Measurements from ENCODE around the gene FDXR. TPM values are rescaled to one million over a fixed set of nuclear protein-coding genes. Genes with fewer than 3 reads are reported as not detected.

Gene FDXR
- total RNA-seq = 19.3 and 20.4 TPM in 2 replicates

GRCh38 chr17:74872313-74873036 lies at the start of gene FDXR:
Gene FDXR, minus strand, starts transcription at chr17:74872994. Its CDS starts 50 bp downstream, at chr17:74872944.

GRCh38 chr17:74892974-74893911 lies 20.4 kb upstream of the FDXR start, which contains the start of gene FADS6:
Gene FADS6, minus strand, starts transcription at chr17:74893633. Its CDS starts 38 bp downstream, at chr17:74893595.

GRCh38 chr17:74859459-74860228 lies 13.2 kb downstream of the FDXR start, which contains the start of gene GRIN2C:
Gene GRIN2C, minus strand, starts transcription at chr17:74859885. Its CDS starts 4,793 bp downstream, at chr17:74855092.

Other genes with a start within 250 kb of the FDXR start
- gene CD300E, start 249.3 kb downstream of the FDXR start, total RNA-seq = not detected in 2 replicates
- gene CD300LF, start 160.1 kb downstream of the FDXR start, total RNA-seq = not detected in 2 replicates
- gene RAB37, start 135.7 kb downstream of the FDXR start, total RNA-seq = 0.22 and 0.26 TPM in 2 replicates
- 4.2 and 5.8 TPM in 2 replicates for gene NHERF1, start 124.4 kb downstream of the FDXR start, total RNA-seq
- 23.4 and 25.4 TPM in 2 replicates for gene NAT9, start 96.6 kb downstream of the FDXR start, total RNA-seq
- gene GRIN2C, start 13.1 kb downstream of the FDXR start, total RNA-seq = under 0.01 TPM in 1 of 2 replicates, not detected in the other
- not detected in 2 replicates for gene FADS6, start 20.6 kb upstream of the FDXR start, total RNA-seq
- gene USH1G, start 50.3 kb upstream of the FDXR start, total RNA-seq = not detected in 2 replicates
- not detected in 2 replicates for gene OTOP2, start 51.3 kb upstream of the FDXR start, total RNA-seq
- not detected in 2 replicates for gene OTOP3, start 62.9 kb upstream of the FDXR start, total RNA-seq
- gene HID1, start 99.8 kb upstream of the FDXR start, total RNA-seq = 41.6 and 45.6 TPM in 2 replicates
- 4.3 and 7.0 TPM in 2 replicates for gene CDR2L, start 114.6 kb upstream of the FDXR start, total RNA-seq
- gene MRPL58, start 139.7 kb upstream of the FDXR start, total RNA-seq = 17.1 and 18.3 TPM in 2 replicates
- gene ATP5PD, start 174.0 kb upstream of the FDXR start, total RNA-seq = 202 and 234 TPM in 2 replicates
- 10.2 and 11.6 TPM in 2 replicates for gene KCTD2, start 174.2 kb upstream of the FDXR start, total RNA-seq
- gene SLC16A5, start 215.0 kb upstream of the FDXR start, total RNA-seq = 5.0 and 5.2 TPM in 2 replicates
- 2.4 and 5.8 TPM in 2 replicates for gene ARMC7, start 237.0 kb upstream of the FDXR start, total RNA-seq

Measured in dermis lymphatic vessel endothelial cell (primary cell).